ENCODE results near the gene ZFAND2A.

- TF ChIP-seq NRF1 (IDR thresholded peaks at IDR 0.05; ENCODE audit: low read depth, low read length) (no peak), EZH2 (IDR thresholded peaks at IDR 0.05; ENCODE audit: low read depth, low read length, severe bottlenecking) (no peak), MAFK (IDR thresholded peaks at IDR 0.05; ENCODE audit: low read depth, low read length) (no peak), CTCF (IDR thresholded peaks at IDR 0.05; ENCODE audit: control extremely low read depth in 1 of 3, insufficient read depth in 1 of 3, low read depth in 1 of 3, low read length in 3 of 3) (no peak), TEAD4 (IDR thresholded peaks at IDR 0.05; ENCODE audit: low read depth, low read length) (no peak), CEBPB (IDR thresholded peaks at IDR 0.05; ENCODE audit: low read depth, low read length) (no peak)
These were observed 53.8 kb downstream of the ZFAND2A start for GRCh38 chr7:1106063-1106792.
